Pancreas (tissue), 10 donors: ENCODE measurements around the gene NUP93. TPM values are rescaled to one million over a fixed set of nuclear protein-coding genes. Genes with fewer than 3 reads are reported as not detected.
"Not testable (repeated sequence)": the region's sequence is repeated elsewhere in the genome, so short reads cannot be mapped to it uniquely, and the experiment has no call there.

Experiments
- ATAC-seq, 4 donors: fragments of 200-7000 bp; cut with Tn5 transposase; one replicate each; pipeline versions ENCODE4 v1.8.0 to v1.9.1; 2020; ENCODE audit warnings: mild to moderate bottlenecking in 4 of 4, moderate library complexity in 4 of 4
- DNase-seq, 6 donors: peaks; one replicate each; pipeline ENCODE4 v3.0.0-alpha.2; 2020
- FAIRE-seq: peaks from 2 replicates; lab custom pipeline; 2012; peaks lifted over from hg19 to GRCh38; lab: Jason Lieb, UNC
- H3K27ac ChIP-seq, 4 donors: fragments of 200-600 bp; sonication (generic); 1 replicate in 3 of 4; 2 replicates in 1 of 4; pipeline versions ENCODE4 v1.5.0 to v1.8.0; 2020
- H3K27me3 ChIP-seq, 4 donors: fragments of 200-600 bp; one replicate each; pipeline ENCODE4 v1.8.0; 2021
- H3K36me3 ChIP-seq, 3 donors: fragments of 200-600 bp; sonication (generic) in 1 of 3; one replicate each; pipeline versions ENCODE4 v1.5.0 to v1.8.0; 2020 to 2021
- H3K4me1 ChIP-seq, 3 donors: fragments of 200-600 bp; one replicate each; pipeline ENCODE4 v1.8.0; 2021
- H3K4me3 ChIP-seq, 4 donors: fragments of 200-600 bp; sonication (generic) in 2 of 4; one replicate each; pipeline versions ENCODE4 v1.5.0 to v1.8.0; 2020 to 2021
- H3K9me3 ChIP-seq, 4 donors: fragments of 200-600 bp; one replicate each; pipeline ENCODE4 v1.8.0; 2021
- WGBS, 2 donors: extraction: QIAGEN DNeasy Blood & Tissue Kit; methylation state at CpG; one replicate each; pipeline ENCODE4 v1.1.7; 2013; 5-methylcytosine and 5-hydroxymethylcytosine counted together
- intact Hi-C, 3 donors: fragments of 100-400 bp; cut with DNase I; formaldehyde crosslinking; loops; one replicate each; pipeline versions ENCODE4 v1.11.1 to v1.14.2; 2022
- polyA plus RNA-seq, 2 donors: library from polyadenylated mRNA; stranded (reverse); fragments of 200-250 nt; gene quantifications; one replicate each; pipeline ENCODE4 v1.2.3, GENCODE V29; 2013
- total RNA-seq, 6 donors: library from RNA; stranded (reverse); fragmentation: NEBNext Ultra II Directional in 4 of 6; extraction: Animal tissue kit (Norgen Biotek cat#: 25700) in 4 of 6; gene quantifications; one replicate each; pipeline versions ENCODE4 v1.2.1 to v1.2.4, GENCODE V29; 2021 to 2023
- TF ChIP-seq, protein P1 (sequence below), 4 donors: fragments of 200-600 bp; sonication (generic) in 3 of 4; IDR thresholded peaks; one replicate each; pipeline versions ENCODE4 v1.5.0 to v1.8.0; 2021; ENCODE audit warnings: antibody characterized with exemption in 4 of 4
- donor health status: healthy with polysubstance abuse.
- donor health status: DM: no; HTN: no; CAD: no; lungs with moderate emphysema.
- donor health status: DM: no; HTN: no; CAD: no.
- donor health status: control.
- donor health status: control.
- donor health status: Bipolar disorder and iron deficiency.
- donor health status: DM: yes; HTN: yes; CAD: no.
- donor health status: DM: no; HTN: no; CAD: no.
- donor health status: DM: no; HTN: no; CAD: no.
- donor health status: DM: yes; HTN: yes; CAD: no.

NUP93 gene
- total and polyA plus RNA-seq, 8 donors, result 13.1 to 31.4 (median 21.2) TPM

DNA sequence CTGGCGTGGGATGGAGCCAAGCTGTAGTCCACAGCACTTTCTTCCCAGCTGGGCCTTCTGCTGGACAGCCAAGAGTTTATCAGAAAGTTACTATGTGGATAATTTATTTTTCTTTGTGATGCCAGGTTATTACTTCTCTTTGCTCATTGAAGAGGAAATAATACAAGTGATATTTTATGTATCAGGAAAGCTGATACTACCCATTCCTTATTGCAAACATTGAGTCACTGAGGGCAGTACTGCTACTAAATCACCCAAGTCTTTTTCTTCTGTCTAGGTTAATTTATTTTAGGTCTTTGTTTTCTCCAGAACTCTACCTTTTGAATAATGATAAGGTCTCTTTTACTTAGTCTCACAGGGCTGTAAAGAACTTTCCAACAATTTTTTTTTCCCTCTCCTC is 8.3 kb downstream of the NUP93 start:
- Histone ChIP-seq H3K27ac (no peak overlapping the region), H3K4me1 (peaks cover 17 to 26% (median 18%) of the 10 kb centered on the region in 3 donors), H3K9me3 (no peaks in the 10 kb centered on the region), H3K4me3 (no peak overlapping the region), H3K36me3 (no peaks in the 10 kb centered on the region), H3K27me3 (no peaks in the 10 kb centered on the region)
- intact Hi-C loops, result no loop called here
- ATAC-seq (no peak), FAIRE-seq (no peak), DNase-seq (no peak)
- TF ChIP-seq, protein P1, sequence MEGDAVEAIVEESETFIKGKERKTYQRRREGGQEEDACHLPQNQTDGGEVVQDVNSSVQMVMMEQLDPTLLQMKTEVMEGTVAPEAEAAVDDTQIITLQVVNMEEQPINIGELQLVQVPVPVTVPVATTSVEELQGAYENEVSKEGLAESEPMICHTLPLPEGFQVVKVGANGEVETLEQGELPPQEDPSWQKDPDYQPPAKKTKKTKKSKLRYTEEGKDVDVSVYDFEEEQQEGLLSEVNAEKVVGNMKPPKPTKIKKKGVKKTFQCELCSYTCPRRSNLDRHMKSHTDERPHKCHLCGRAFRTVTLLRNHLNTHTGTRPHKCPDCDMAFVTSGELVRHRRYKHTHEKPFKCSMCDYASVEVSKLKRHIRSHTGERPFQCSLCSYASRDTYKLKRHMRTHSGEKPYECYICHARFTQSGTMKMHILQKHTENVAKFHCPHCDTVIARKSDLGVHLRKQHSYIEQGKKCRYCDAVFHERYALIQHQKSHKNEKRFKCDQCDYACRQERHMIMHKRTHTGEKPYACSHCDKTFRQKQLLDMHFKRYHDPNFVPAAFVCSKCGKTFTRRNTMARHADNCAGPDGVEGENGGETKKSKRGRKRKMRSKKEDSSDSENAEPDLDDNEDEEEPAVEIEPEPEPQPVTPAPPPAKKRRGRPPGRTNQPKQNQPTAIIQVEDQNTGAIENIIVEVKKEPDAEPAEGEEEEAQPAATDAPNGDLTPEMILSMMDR (IDR thresholded peaks at IDR 0.05), result no peak
- WGBS, 2 donors, result 55 to 75% methylated on average over 1 of the region's 1 CpG

DNA sequence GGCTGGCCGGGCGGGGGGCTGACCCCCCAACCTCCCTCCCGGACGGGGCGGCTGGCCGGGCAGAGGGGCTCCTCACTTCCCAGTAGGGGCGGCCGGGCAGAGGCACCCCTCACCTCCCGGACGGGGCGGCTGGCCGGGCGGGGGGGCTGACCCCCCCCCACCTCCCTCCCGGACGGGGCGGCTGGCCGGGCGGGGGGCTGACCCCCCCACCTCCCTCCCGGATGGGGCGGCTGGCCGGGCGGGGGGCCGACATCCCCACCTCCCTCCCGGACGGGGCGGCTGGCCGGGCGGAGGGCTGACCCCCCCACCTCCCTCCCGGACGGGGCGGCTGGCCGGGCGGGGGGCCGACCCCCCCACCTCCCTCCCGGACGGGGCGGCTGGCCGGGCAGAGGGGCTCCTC is 9.4 kb downstream of the NUP93 start:
- H3K27me3 ChIP-seq, intact Hi-C loops, H3K9me3 ChIP-seq, H3K27ac ChIP-seq, DNase-seq, FAIRE-seq, H3K36me3 ChIP-seq, H3K4me3 ChIP-seq, ATAC-seq: not testable (repeated sequence)
- peaks cover 17 to 26% (median 18%) of the 10 kb centered on the region in 3 donors for H3K4me1 ChIP-seq
- 87% methylated on average over 12 of the region's 38 CpGs; no CpG with 5 or more reads in 1 of the 2 donors for WGBS, 2 donors

DNA sequence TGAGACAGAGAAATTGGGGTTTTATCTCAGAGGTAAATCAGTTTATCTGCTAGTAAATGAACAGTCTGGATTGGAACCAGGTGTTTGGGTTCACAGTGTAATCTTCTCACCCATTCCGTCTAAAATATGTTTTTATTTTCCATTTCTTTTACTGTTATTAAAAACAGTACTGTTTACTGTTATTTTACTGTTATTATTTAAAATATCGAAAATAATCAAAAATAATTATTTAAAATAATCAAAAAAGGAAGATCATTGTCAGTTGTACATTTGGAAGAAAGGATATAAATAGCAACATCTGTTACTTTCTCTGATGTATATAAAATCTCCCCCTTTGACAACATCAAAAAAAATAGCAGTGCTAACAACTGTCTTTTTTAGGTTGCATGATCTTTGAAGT is 11.5 kb downstream of the NUP93 start:
- TF ChIP-seq, protein P1 (IDR thresholded peaks at IDR 0.05), result no peak
- no peaks in the 10 kb centered on the region for H3K36me3 ChIP-seq
- H3K27ac ChIP-seq, result no peak overlapping the region
- no peak for DNase-seq
- H3K4me3 ChIP-seq, result no peak overlapping the region
- FAIRE-seq, result peak; percentile 57
- WGBS, 2 donors, result 19 to 27% methylated on average over 2 of the region's 2 CpGs
- H3K27me3 ChIP-seq, result no peaks in the 10 kb centered on the region
- intact Hi-C loops, result no loop called here
- H3K4me1 ChIP-seq, result peaks cover 21 to 40% (median 24%) of the 10 kb centered on the region in 3 donors
- ATAC-seq, result no peak
- H3K9me3 ChIP-seq, result no peaks in the 10 kb centered on the region

DNA sequence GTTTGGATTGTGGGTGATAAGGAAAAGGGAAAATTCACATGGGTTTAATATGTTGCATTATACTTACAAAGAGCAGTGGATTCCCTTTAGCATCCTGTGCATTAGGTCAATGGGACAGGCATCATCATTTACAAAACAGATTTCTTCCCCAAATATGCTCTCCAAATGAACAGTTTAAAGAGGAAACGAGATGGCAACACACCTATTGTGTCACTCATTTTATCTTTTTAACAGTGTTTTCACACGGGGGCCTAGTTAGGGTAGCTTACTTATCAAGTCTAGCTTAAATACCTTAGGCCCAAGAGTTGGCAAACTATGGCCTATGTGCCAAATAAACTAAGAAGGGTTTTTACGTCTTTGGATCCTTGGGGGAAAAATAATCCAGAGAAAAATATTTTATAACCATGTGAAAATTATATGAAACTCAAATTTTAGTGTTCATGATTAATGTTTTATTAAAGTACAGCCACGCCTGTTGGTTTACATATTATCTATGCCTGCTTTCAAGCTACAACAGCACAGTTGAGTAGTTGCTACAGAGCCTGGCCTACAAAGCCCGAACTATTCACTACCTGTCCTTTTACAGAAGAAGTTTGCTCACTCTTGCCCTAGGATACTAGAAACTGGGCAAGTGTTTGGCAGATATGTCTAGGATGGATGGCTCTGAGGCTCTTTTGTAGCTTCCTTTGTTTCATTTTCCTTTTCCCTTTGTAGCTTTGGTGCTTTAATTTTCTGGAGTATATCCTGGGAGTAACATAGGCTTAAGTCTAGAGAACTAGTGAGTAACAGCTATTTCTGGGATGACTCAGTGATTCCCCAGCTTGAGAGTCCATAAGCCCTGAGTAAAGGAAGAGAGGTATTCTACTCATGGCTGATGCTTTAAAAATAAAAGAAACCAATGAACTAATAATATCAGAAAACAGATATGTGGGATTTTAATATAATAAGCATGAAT is 12.4 kb downstream of the NUP93 start:
- H3K27me3 ChIP-seq, result no peaks in the 10 kb centered on the region
- peaks cover 24 to 46% (median 27%) of the 10 kb centered on the region in 3 donors for H3K4me1 ChIP-seq
- H3K9me3 ChIP-seq, result no peaks in the 10 kb centered on the region
- FAIRE-seq (no peak), DNase-seq (no peak), ATAC-seq (peak in 3 of 4 donors; percentile 39 to 56 (median 51))
- intact Hi-C loops, result no loop called here
- H3K4me3 ChIP-seq, result no peak overlapping the region
- 28% methylated on average over 5 of the region's 5 CpGs for WGBS, 2 donors
- TF ChIP-seq, protein P1 (IDR thresholded peaks at IDR 0.05), result no peak
- H3K27ac ChIP-seq, result no peak overlapping the region
- H3K36me3 ChIP-seq, result no peaks in the 10 kb centered on the region

DNA sequence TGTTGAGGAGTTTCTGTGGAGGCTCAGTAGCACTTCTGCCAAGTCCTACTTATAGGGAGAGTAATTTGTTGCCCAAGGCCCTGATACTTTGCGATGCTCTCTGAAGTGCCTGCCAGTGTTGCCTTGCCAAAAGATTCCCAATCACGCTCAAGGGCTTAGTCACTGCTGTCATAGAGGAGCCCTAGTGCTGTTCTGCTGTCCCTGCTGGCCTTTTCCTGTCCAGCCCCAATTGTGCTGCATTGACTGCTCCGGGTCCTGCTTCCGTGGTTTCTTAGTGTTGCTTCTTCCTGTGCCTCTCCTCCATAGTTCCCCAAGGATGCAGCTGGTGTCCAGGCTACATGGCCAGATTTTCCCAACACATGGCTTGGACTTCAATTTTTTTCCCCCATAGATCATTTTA is 13.9 kb downstream of the NUP93 start:
- no peak for FAIRE-seq
- intact Hi-C loops, result no loop called here
- WGBS, 2 donors, result 82 to 90% methylated on average over 4 of the region's 4 CpGs
- Histone ChIP-seq H3K27ac (no peak overlapping the region), H3K9me3 (no peaks in the 10 kb centered on the region), H3K4me1 (peaks cover 24 to 42% (median 27%) of the 10 kb centered on the region in 3 donors), H3K36me3 (no peaks in the 10 kb centered on the region), H3K27me3 (no peaks in the 10 kb centered on the region), H3K4me3 (no peak overlapping the region)
- TF ChIP-seq, protein P1 (IDR thresholded peaks at IDR 0.05), result no peak
- peak in 2 of 4 donors; percentile 25 to 54 for ATAC-seq
- no peak for DNase-seq
